ENCODE data around the gene CAMK2A. TPM values are rescaled to one million over a fixed set of nuclear protein-coding genes. Genes with fewer than 3 reads are reported as not detected.

The CAMK2A gene
- polyA plus RNA-seq, 1 of the 3 experiments (the other 2 are of a cell fraction), result 0.10 TPM

- Histone ChIP-seq H2AFZ (ENCODE audit: low read depth) (no peak overlapping the region), H3K36me3 (replicated peaks in 1 of 2; ENCODE audit: control insufficient read depth in 1 of 2, insufficient read depth in 2 of 2, low read length in 1 of 2) (no peaks in the 10 kb centered on the region), H3K27ac (ENCODE audit: low read depth in 2 of 2, low read length in 1 of 2) (no peak overlapping the region), H3K9me2 (no peaks in the 10 kb centered on the region), H3K4me3 (ENCODE audit: low read depth in 2 of 2, low read length in 1 of 2) (no peak overlapping the region), H4K20me1 (ENCODE audit: insufficient read depth) (no peaks in the 10 kb centered on the region), H3K9me3 (no peaks in the 10 kb centered on the region), H3K27me3 (ENCODE audit: insufficient read depth) (no peaks in the 10 kb centered on the region), H3K9ac (no peak overlapping the region), H3K4me2 (no peak overlapping the region), H3F3A (replicated peaks; ENCODE audit: insufficient read depth) (no peaks in the 10 kb centered on the region), H3K4me1 (ENCODE audit: control insufficient read depth in 1 of 2, insufficient read depth in 2 of 2, low read depth in 1 of 2, low read length in 1 of 2) (0 out of 4 replicates have a peak, but pooled peaks cover 0 to 4% of the 10 kb centered on the region in 2 experiments), H3K79me2 (ENCODE audit: insufficient read depth) (no peaks in the 10 kb centered on the region)
- DNase-seq, result no peak
- POLR2A ChIA-PET, result no interaction called here
- TF ChIP-seq SMC3 (IDR thresholded peaks at IDR 0.05; ENCODE audit: low read depth, low read length) (no peak), REST (IDR thresholded peaks at IDR 0.05; ENCODE audit: low read depth, low read length) (no peak), RXRA (IDR thresholded peaks at IDR 0.05; ENCODE audit: borderline replicate concordance, low read depth) (no peak), GATA2 (CRISPR knock-in tag; IDR thresholded peaks at IDR 0.05) (no peak), GABPA (IDR thresholded peaks at IDR 0.05; ENCODE audit: low read depth) (no peak), FOSL2 (IDR thresholded peaks at IDR 0.05; ENCODE audit: borderline replicate concordance, low read depth) (peak; percentile 35; the same call in 1 of the 2 replicates), CTCF (IDR thresholded peaks at IDR 0.05) (no peak)
- WGBS (ENCODE audit: low lambda C conversion rate), result 87% methylated on average over 17 of the region's 19 CpGs
- CTCF ChIA-PET, result interaction anchor here (0.6 to 1.4 kb wide), 5 partner anchors 9 to 33 kb away, joined by 3 to 6 read pairs (median 3); no protein-coding TSS in a partner anchor
Measured at GRCh38 chr5:150208187-150209098, 81.1 kb downstream of the CAMK2A start.

GRCh38 chr5:150206779-150207115 lies 82.8 kb downstream of the CAMK2A start:
- Histone ChIP-seq H3K9me3 (no peaks in the 10 kb centered on the region), H3K4me2 (no peak overlapping the region), H4K20me1 (ENCODE audit: insufficient read depth) (no peaks in the 10 kb centered on the region), H3K79me2 (ENCODE audit: insufficient read depth) (no peaks in the 10 kb centered on the region), H3F3A (replicated peaks; ENCODE audit: insufficient read depth) (no peaks in the 10 kb centered on the region), H3K4me3 (ENCODE audit: low read depth in 2 of 2, low read length in 1 of 2) (no peak overlapping the region), H3K9me2 (no peaks in the 10 kb centered on the region), H3K9ac (no peak overlapping the region), H3K4me1 (ENCODE audit: control insufficient read depth in 1 of 2, insufficient read depth in 2 of 2, low read depth in 1 of 2, low read length in 1 of 2) (0 out of 4 replicates have a peak, but pooled peaks cover 0 to 4% of the 10 kb centered on the region in 2 experiments), H3K27me3 (ENCODE audit: insufficient read depth) (no peaks in the 10 kb centered on the region; the same call in 1 of the 2 replicates), H3K36me3 (replicated peaks in 1 of 2; ENCODE audit: control insufficient read depth in 1 of 2, insufficient read depth in 2 of 2, low read length in 1 of 2) (no peaks in the 10 kb centered on the region), H2AFZ (ENCODE audit: low read depth) (no peak overlapping the region), H3K27ac (ENCODE audit: low read depth in 2 of 2, low read length in 1 of 2) (no peak overlapping the region)
- 100% methylated on average over 3 of the region's 6 CpGs for WGBS (ENCODE audit: low lambda C conversion rate)
- CTCF ChIA-PET, result interaction anchor here (0.6 to 2.7 kb wide), 7 partner anchors 11 to 76 kb away, joined by 3 to 16 read pairs (median 6); partner anchors contain the start of gene SLC6A7
- POLR2A ChIA-PET, result no interaction called here
- DNase-seq, result no peak
- no peak for TF ChIP-seq USF2 (IDR thresholded peaks at IDR 0.05; ENCODE audit: borderline replicate concordance, low read depth, low read length)
- TF ChIP-seq MAX (IDR thresholded peaks at IDR 0.05; ENCODE audit: low read depth), result no peak
- TF ChIP-seq SIN3A (IDR thresholded peaks at IDR 0.05; ENCODE audit: borderline replicate concordance, low read depth, low read length), result no peak
- no peak for TF ChIP-seq RXRA (IDR thresholded peaks at IDR 0.05; ENCODE audit: borderline replicate concordance, low read depth)
